ENCODE measurements around the gene RAC3.

DNA sequence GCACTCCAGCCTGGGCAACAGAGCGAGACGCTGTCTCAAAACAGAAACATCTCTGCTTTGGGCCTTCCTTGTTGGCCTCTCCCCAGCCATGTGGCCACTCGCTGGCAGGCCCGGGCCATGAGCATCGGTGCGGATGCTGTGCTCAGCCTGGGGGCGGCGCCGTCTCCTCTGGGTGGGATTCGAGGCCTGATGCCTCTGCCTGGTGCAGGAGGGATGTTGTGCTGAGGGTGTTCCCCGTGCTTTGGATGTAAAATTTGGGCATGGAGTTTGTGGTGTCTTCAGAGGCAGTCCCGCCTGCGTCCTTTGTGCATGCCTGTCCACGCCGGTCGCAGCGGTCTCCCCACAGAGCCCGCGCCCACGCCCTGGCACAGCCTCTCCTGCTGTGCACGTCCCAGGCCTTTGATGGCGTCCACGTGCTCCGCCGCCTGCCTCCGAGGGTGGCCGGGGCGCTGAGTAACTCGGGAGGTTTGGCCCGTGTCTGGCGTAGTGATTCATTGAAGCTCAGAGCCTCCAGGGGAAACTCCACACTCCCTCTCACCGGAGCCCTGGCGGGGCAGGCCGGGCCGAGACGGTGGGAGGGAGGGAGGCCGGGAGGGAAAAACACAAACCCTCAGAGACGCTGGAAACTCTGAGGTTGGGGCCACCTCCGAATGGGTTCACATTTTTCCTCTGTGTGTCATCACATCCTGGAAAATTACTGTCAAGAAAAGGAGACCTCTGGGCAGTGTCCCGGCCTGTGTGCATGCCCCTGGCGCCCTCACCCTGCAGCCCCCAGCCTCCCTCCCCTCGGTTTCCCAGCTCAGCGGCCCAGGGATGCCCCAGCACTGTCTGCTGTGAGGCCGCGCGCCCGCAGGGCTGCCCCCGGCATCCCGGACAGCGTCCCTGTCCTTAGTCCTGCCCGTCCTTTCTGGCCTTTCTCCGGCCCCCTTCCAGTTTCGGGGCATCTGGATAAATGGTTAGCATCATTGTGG is 27.8 kb upstream of the RAC3 start:
- TF ChIP-seq, protein P1, sequence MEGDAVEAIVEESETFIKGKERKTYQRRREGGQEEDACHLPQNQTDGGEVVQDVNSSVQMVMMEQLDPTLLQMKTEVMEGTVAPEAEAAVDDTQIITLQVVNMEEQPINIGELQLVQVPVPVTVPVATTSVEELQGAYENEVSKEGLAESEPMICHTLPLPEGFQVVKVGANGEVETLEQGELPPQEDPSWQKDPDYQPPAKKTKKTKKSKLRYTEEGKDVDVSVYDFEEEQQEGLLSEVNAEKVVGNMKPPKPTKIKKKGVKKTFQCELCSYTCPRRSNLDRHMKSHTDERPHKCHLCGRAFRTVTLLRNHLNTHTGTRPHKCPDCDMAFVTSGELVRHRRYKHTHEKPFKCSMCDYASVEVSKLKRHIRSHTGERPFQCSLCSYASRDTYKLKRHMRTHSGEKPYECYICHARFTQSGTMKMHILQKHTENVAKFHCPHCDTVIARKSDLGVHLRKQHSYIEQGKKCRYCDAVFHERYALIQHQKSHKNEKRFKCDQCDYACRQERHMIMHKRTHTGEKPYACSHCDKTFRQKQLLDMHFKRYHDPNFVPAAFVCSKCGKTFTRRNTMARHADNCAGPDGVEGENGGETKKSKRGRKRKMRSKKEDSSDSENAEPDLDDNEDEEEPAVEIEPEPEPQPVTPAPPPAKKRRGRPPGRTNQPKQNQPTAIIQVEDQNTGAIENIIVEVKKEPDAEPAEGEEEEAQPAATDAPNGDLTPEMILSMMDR (conservative IDR thresholded peaks at IDR 0.05 in 1 of 2, IDR thresholded peaks at IDR 0.05 in 1 of 2; ENCODE audit: extremely low read depth in 1 of 2, insufficient read depth in 1 of 2, low read depth in 1 of 2, low read length in 2 of 2) = peak in 1 of 2 donors; percentile 2
- TF ChIP-seq EZH2 (IDR thresholded peaks at IDR 0.05; ENCODE audit: borderline replicate concordance, low read length) = no peak

All from mammary epithelial cell (primary cell).